ENCODE results near the gene ITCH. TPM values are rescaled to one million over a fixed set of nuclear protein-coding genes. Genes with fewer than 3 reads are reported as not detected.

The ITCH gene
- total and polyA plus RNA-seq, 2 of the 8 experiments (the other 6 are each of a cell fraction or from before 2014, with no cell fraction given) = 3.9 to 45.2 TPM

- Histone ChIP-seq H3K23ac (ENCODE audit: insufficient read length) (no peak overlapping the region), H4K5ac (ENCODE audit: insufficient read length, low read depth, low read length) (no peak overlapping the region), H3K79me2 (ENCODE audit: control insufficient read depth in 1 of 2, insufficient read depth in 2 of 2, low read length in 2 of 2) (peaks cover 0 to 2% of the 10 kb centered on the region in 2 experiments; a peak in 1 of 4 replicates), H3K9ac (replicated peaks in 1 of 4; ENCODE audit: extremely low read depth in 1 of 4, low read depth in 3 of 4, low read length in 3 of 4) (no peak overlapping the region), H2BK5ac (ENCODE audit: low read depth, low read length) (no peak overlapping the region), H2AK5ac (ENCODE audit: low read depth, low read length) (no peak overlapping the region), H3K4me3 (ENCODE audit: extremely low read depth in 1 of 4, insufficient read depth in 2 of 4, low read depth in 3 of 4, low read length in 4 of 4) (no peak overlapping the region), H3K23me2 (ENCODE audit: low read depth, low read length) (no peaks in the 10 kb centered on the region), H3K79me1 (ENCODE audit: low read depth, low read length) (peaks cover 4% of the 10 kb centered on the region; the same call in 1 of the 2 replicates), H4K8ac (ENCODE audit: extremely low read depth, insufficient read depth, low read length) (no peak overlapping the region), H3K56ac (replicated peaks; ENCODE audit: insufficient read length, low read depth, low read length) (no peak overlapping the region), H3K9me3 (ENCODE audit: insufficient read depth in 2 of 2, low read depth in 1 of 2, low read length in 1 of 2) (no peaks in the 10 kb centered on the region), H3K36me3 (ENCODE audit: control insufficient read depth in 2 of 4, insufficient read depth in 4 of 4, low read length in 3 of 4) (peaks cover 4 to 20% (median 11%) of the 10 kb centered on the region in 4 experiments; a peak in 5 of 8 replicates), H3K4me1 (replicated peaks in 1 of 4; ENCODE audit: control insufficient read depth in 3 of 4, insufficient read depth in 4 of 4, low read length in 3 of 4) (no peaks in the 10 kb centered on the region), H3K27me3 (replicated peaks in 1 of 4; ENCODE audit: control insufficient read depth in 3 of 4, extremely low read depth in 1 of 4, insufficient read depth in 3 of 4, low read length in 3 of 4) (no peaks in the 10 kb centered on the region), H4K20me1 (replicated peaks in 1 of 2; ENCODE audit: control insufficient read depth in 1 of 2, insufficient read depth in 2 of 2, low read length in 2 of 2) (no peaks in the 10 kb centered on the region), H3K27ac (ENCODE audit: low read depth, low read length) (no peak overlapping the region), H3K18ac (ENCODE audit: extremely low read depth, low read length) (no peak overlapping the region), H2AFZ (ENCODE audit: low read length) (no peak overlapping the region), H3K14ac (ENCODE audit: insufficient read length) (no peak overlapping the region), H3K4me2 (ENCODE audit: insufficient read depth in 1 of 2, low read depth in 2 of 2, low read length in 2 of 2) (no peak overlapping the region), H3K4ac (replicated peaks; ENCODE audit: insufficient read length, low read depth, low read length) (no peak overlapping the region), H2BK12ac (ENCODE audit: low read depth, low read length) (no peak overlapping the region), H2BK120ac (replicated peaks; ENCODE audit: low read depth, low read length) (no peak overlapping the region), H2BK15ac (ENCODE audit: low read length) (no peak overlapping the region), H2BK20ac (ENCODE audit: low read length) (no peak overlapping the region), H4K91ac (replicated peaks; ENCODE audit: insufficient read length, low read length) (no peak overlapping the region)
- DNase-seq (ENCODE audit: low read depth in 1 of 2, low spot score in 2 of 2) (no peak), FAIRE-seq (no peak)
- CTCF ChIA-PET (ENCODE audit: partially characterized antibody) = interaction anchor here (0.6 kb wide), 1 partner anchor 131 kb away, joined by 3 read pairs; no protein-coding TSS in a partner anchor
- TF ChIP-seq SIRT6 (IDR thresholded peaks at IDR 0.05; ENCODE audit: low read length) (no peak), HDAC6 (IDR thresholded peaks at IDR 0.05; ENCODE audit: low read depth, low read length) (no peak), HDAC2 (IDR thresholded peaks at IDR 0.05; ENCODE audit: borderline replicate concordance in 1 of 2, low read depth in 2 of 2, low read length in 2 of 2) (no peak), KDM4A (IDR thresholded peaks at IDR 0.05; ENCODE audit: low read depth, low read length, severe bottlenecking) (no peak), CHD2 (IDR thresholded peaks at IDR 0.05; ENCODE audit: low read length) (no peak), SP1 (IDR thresholded peaks at IDR 0.05; ENCODE audit: low read depth, low read length) (no peak), RNF2 (IDR thresholded peaks at IDR 0.05; ENCODE audit: borderline replicate concordance, low read depth, low read length, missing control alignments, poor library complexity, severe bottlenecking) (no peak), JUND (IDR thresholded peaks at IDR 0.05; ENCODE audit: low read length) (no peak)
- TF ChIP-seq, protein P1, sequence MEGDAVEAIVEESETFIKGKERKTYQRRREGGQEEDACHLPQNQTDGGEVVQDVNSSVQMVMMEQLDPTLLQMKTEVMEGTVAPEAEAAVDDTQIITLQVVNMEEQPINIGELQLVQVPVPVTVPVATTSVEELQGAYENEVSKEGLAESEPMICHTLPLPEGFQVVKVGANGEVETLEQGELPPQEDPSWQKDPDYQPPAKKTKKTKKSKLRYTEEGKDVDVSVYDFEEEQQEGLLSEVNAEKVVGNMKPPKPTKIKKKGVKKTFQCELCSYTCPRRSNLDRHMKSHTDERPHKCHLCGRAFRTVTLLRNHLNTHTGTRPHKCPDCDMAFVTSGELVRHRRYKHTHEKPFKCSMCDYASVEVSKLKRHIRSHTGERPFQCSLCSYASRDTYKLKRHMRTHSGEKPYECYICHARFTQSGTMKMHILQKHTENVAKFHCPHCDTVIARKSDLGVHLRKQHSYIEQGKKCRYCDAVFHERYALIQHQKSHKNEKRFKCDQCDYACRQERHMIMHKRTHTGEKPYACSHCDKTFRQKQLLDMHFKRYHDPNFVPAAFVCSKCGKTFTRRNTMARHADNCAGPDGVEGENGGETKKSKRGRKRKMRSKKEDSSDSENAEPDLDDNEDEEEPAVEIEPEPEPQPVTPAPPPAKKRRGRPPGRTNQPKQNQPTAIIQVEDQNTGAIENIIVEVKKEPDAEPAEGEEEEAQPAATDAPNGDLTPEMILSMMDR (IDR thresholded peaks at IDR 0.05; ENCODE audit: control extremely low read depth in 1 of 3, insufficient read depth in 1 of 3, low read depth in 1 of 3, low read length in 3 of 3) = no peak
- POLR2A ChIA-PET (ENCODE audit: partially characterized antibody) = no interaction called here
- WGBS, 2 experiments (ENCODE audit: extremely low coverage in 1 of 2, insufficient coverage in 1 of 2, insufficient read length in 1 of 2, insufficient replicate concordance in 2 of 2, low coverage in 1 of 2, low lambda C conversion rate in 2 of 2, missing lambda C conversion rate in 1 of 2) = 95% methylated on average over 4 of the region's 4 CpGs; no CpG with 5 or more reads in 1 of the 2 experiments
These were observed 57.9 kb downstream of the ITCH start for GRCh38 chr20:34420975-34421374.
